Measurements from ENCODE around the gene UMODL1. TPM values are rescaled to one million over a fixed set of nuclear protein-coding genes. Genes with fewer than 3 reads are reported as not detected.

The UMODL1 gene
- total and polyA plus RNA-seq, 2 experiments from 2014 or later, result 0.15 to 0.47 TPM

DNA sequence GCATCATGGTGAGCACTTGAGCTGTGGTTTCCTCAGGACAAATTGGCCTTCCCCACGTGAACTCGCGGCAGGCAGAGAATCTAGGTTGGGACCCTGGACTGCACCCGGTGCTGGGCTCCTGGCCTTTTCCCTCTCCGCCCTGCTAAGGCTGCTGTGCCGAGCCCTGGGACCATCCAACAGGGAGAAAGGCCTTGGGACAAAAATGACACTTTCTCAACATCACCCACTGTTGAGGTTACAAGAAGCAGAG, 9.2 kb upstream of the UMODL1 start:
- Histone ChIP-seq H4K20me1 (ENCODE audit: insufficient read depth, poor library complexity, severe bottlenecking) (no peaks in the 10 kb centered on the region), H3K4me2 (no peak overlapping the region), H3K79me2 (no peaks in the 10 kb centered on the region), H3K4me3 (no peak overlapping the region), H3K36me3 (replicated peaks; ENCODE audit: insufficient read depth, low read depth) (no peaks in the 10 kb centered on the region), H3K27me3 (no peaks in the 10 kb centered on the region), H3K9me3 (ENCODE audit: low read depth) (no peaks in the 10 kb centered on the region), H3K27ac (no peak overlapping the region), H3K4me1 (ENCODE audit: insufficient read depth) (peaks cover 8% of the 10 kb centered on the region), H3K9me2 (replicated peaks; ENCODE audit: insufficient read depth) (no peaks in the 10 kb centered on the region), H2AFZ (no peak overlapping the region)
- no peak for DNase-seq (ENCODE audit: low spot score)
- TF ChIP-seq EZH2 (IDR thresholded peaks at IDR 0.05; ENCODE audit: borderline replicate concordance) (no peak), CTCF (IDR thresholded peaks at IDR 0.05; ENCODE audit: poor library complexity) (no peak), EZH2phosphoT487 (IDR thresholded peaks at IDR 0.05; ENCODE audit: low read depth, severe bottlenecking, unreplicated experiment) (no peak)
- 86% methylated on average over 6 of the region's 6 CpGs for WGBS (ENCODE audit: low lambda C conversion rate, missing lambda C conversion rate)

GRCh38 chr21:42062236-42063022, 8.7 kb upstream of the UMODL1 start:
- Histone ChIP-seq H2AFZ (no peak overlapping the region), H3K79me2 (no peaks in the 10 kb centered on the region), H3K9me2 (replicated peaks; ENCODE audit: insufficient read depth) (no peaks in the 10 kb centered on the region), H3K4me3 (no peak overlapping the region), H3K27ac (no peak overlapping the region), H3K27me3 (no peaks in the 10 kb centered on the region), H3K4me1 (ENCODE audit: insufficient read depth) (peaks cover 4% of the 10 kb centered on the region), H3K4me2 (no peak overlapping the region), H3K9me3 (ENCODE audit: low read depth) (no peaks in the 10 kb centered on the region), H3K36me3 (replicated peaks; ENCODE audit: insufficient read depth, low read depth) (no peaks in the 10 kb centered on the region), H4K20me1 (ENCODE audit: insufficient read depth, poor library complexity, severe bottlenecking) (no peaks in the 10 kb centered on the region)
- TF ChIP-seq CTCF (IDR thresholded peaks at IDR 0.05; ENCODE audit: poor library complexity) (no peak), EZH2phosphoT487 (IDR thresholded peaks at IDR 0.05; ENCODE audit: low read depth, severe bottlenecking, unreplicated experiment) (no peak), EZH2 (IDR thresholded peaks at IDR 0.05; ENCODE audit: borderline replicate concordance) (no peak)
- no peak for DNase-seq (ENCODE audit: low spot score)
- WGBS (ENCODE audit: low lambda C conversion rate, missing lambda C conversion rate), result 87% methylated on average over 30 of the region's 31 CpGs

- H3K9me2 ChIP-seq (replicated peaks; ENCODE audit: insufficient read depth), result no peaks in the 10 kb centered on the region
- WGBS (ENCODE audit: low lambda C conversion rate, missing lambda C conversion rate), result 78% methylated on average over 4 of the region's 4 CpGs
- no peak for TF ChIP-seq CTCF (IDR thresholded peaks at IDR 0.05; ENCODE audit: poor library complexity)
- no peak for TF ChIP-seq EZH2 (IDR thresholded peaks at IDR 0.05; ENCODE audit: borderline replicate concordance)
- no peak for TF ChIP-seq EZH2phosphoT487 (IDR thresholded peaks at IDR 0.05; ENCODE audit: low read depth, severe bottlenecking, unreplicated experiment)
- H3K4me3 ChIP-seq, result no peak overlapping the region
- H3K4me2 ChIP-seq, result no peak overlapping the region
- H3K9me3 ChIP-seq (ENCODE audit: low read depth), result no peaks in the 10 kb centered on the region
- H3K4me1 ChIP-seq (ENCODE audit: insufficient read depth), result no peaks in the 10 kb centered on the region
- H3K36me3 ChIP-seq (replicated peaks; ENCODE audit: insufficient read depth, low read depth), result no peaks in the 10 kb centered on the region
- H3K79me2 ChIP-seq, result no peaks in the 10 kb centered on the region
- no peak for DNase-seq (ENCODE audit: low spot score)
- no peak overlapping the region for H3K27ac ChIP-seq
- H4K20me1 ChIP-seq (ENCODE audit: insufficient read depth, poor library complexity, severe bottlenecking), result no peaks in the 10 kb centered on the region
- no peak overlapping the region for H2AFZ ChIP-seq
- H3K27me3 ChIP-seq, result no peaks in the 10 kb centered on the region
Measured at GRCh38 chr21:42063191-42063570, 7.9 kb upstream of the UMODL1 start.
